Neural cell (in vitro differentiated cells): ENCODE results near the gene PDE10A.

Experiments
- EP300 ChIP-seq: fragments of 450-650 bp; conservative IDR thresholded peaks from 2 replicates; pipeline ENCODE4 v1.6.1; 2014; ENCODE audit warnings: antibody characterized with exemption, mild to moderate bottlenecking, moderate library complexity; ENCODE audit not compliant: poor library complexity, severe bottlenecking
- EZH2 ChIP-seq: fragments of 200-600, 300-800 bp; shearing (Covaris generic), sonication (generic); IDR thresholded peaks from 2 replicates; pipeline ENCODE4 v1.6.1; 2014; ENCODE audit warnings: antibody characterized with exemption, low read length, borderline replicate concordance, mild to moderate bottlenecking; ENCODE audit not compliant: insufficient read depth, poor library complexity, severe bottlenecking
- MXI1 ChIP-seq: fragments of 450-650 bp; conservative IDR thresholded peaks from 2 replicates; pipeline ENCODE4 v1.6.1; 2014; ENCODE audit warnings: antibody characterized with exemption, mild to moderate bottlenecking; ENCODE audit not compliant: poor library complexity, severe bottlenecking
- POLR2AphosphoS5 ChIP-seq: IDR thresholded peaks from 2 replicates; pipeline ENCODE4 v1.6.1; 2012
- RAD21 ChIP-seq: fragments of 450-650 bp; conservative IDR thresholded peaks from 2 replicates; pipeline ENCODE4 v1.6.1; 2014; ENCODE audit warnings: antibody characterized with exemption, mild to moderate bottlenecking, moderate library complexity
- SMC3 ChIP-seq: fragments of 450-650 bp; conservative IDR thresholded peaks from 2 replicates; pipeline ENCODE4 v1.6.1; 2014; ENCODE audit warnings: antibody characterized with exemption, mild to moderate bottlenecking, moderate library complexity; ENCODE audit not compliant: poor library complexity
- TAF1 ChIP-seq: IDR thresholded peaks from 2 replicates; pipeline ENCODE4 v1.6.1; 2012; ENCODE audit warnings: low read depth
- TF ChIP-seq, protein P1 (sequence below): fragments of 450-650 bp; IDR thresholded peaks from 2 replicates; pipeline ENCODE4 v1.5.1; 2014; ENCODE audit warnings: antibody characterized with exemption, mild to moderate bottlenecking, moderate library complexity; ENCODE audit not compliant: poor library complexity, severe bottlenecking
- TF ChIP-seq, protein P2 (sequence below): IDR thresholded peaks from 2 replicates; pipeline ENCODE4 v1.6.1; 2012; ENCODE audit warnings: borderline replicate concordance

DNA sequence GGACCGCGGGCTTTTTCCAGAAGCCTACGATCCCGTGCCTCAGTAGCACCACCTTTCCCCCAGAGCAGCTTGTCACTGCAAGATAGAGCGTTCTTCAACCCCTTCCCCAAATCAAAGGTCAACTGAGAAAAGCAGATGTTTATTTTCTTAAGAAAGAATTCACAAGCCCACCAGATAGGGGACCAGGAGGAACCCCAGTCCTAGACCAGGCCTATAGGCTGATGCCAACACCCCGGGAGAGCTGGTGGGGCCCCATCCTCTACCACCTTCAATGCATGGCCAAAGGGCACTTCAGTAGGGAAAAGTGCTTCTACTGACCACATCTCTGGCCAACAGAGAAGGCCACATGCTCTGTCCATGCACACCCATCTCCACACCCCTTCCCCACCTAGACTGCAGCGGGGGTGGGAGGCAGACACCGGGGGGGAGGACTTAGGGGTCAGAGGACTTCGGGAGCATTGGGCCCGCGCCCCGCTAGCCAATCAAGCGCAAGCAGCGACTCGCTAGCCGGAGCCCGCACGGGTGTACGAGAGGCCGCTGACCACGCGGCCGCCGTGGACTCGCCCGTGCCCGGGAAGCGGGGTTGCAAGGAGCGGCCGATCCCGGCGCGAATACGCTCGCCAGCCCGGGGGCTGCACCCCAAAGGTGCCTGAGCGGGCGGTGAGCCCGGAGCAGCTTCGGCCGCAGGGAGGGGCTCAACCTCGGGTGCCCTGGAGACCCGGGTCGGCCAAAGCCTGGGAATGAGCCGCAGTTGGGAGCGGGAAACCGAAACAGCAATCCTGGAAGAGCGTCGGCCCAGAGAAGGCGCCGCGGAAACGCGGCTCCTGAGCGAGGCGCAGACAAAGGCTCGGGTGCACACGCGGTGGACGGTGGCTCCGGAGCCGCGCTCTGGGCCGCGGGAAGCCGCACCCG, 2.8 kb downstream of the PDE10A start:
- TF ChIP-seq, protein P1, sequence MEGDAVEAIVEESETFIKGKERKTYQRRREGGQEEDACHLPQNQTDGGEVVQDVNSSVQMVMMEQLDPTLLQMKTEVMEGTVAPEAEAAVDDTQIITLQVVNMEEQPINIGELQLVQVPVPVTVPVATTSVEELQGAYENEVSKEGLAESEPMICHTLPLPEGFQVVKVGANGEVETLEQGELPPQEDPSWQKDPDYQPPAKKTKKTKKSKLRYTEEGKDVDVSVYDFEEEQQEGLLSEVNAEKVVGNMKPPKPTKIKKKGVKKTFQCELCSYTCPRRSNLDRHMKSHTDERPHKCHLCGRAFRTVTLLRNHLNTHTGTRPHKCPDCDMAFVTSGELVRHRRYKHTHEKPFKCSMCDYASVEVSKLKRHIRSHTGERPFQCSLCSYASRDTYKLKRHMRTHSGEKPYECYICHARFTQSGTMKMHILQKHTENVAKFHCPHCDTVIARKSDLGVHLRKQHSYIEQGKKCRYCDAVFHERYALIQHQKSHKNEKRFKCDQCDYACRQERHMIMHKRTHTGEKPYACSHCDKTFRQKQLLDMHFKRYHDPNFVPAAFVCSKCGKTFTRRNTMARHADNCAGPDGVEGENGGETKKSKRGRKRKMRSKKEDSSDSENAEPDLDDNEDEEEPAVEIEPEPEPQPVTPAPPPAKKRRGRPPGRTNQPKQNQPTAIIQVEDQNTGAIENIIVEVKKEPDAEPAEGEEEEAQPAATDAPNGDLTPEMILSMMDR, result no peak
- no peak for TF ChIP-seq EP300
- TF ChIP-seq, protein P2, sequence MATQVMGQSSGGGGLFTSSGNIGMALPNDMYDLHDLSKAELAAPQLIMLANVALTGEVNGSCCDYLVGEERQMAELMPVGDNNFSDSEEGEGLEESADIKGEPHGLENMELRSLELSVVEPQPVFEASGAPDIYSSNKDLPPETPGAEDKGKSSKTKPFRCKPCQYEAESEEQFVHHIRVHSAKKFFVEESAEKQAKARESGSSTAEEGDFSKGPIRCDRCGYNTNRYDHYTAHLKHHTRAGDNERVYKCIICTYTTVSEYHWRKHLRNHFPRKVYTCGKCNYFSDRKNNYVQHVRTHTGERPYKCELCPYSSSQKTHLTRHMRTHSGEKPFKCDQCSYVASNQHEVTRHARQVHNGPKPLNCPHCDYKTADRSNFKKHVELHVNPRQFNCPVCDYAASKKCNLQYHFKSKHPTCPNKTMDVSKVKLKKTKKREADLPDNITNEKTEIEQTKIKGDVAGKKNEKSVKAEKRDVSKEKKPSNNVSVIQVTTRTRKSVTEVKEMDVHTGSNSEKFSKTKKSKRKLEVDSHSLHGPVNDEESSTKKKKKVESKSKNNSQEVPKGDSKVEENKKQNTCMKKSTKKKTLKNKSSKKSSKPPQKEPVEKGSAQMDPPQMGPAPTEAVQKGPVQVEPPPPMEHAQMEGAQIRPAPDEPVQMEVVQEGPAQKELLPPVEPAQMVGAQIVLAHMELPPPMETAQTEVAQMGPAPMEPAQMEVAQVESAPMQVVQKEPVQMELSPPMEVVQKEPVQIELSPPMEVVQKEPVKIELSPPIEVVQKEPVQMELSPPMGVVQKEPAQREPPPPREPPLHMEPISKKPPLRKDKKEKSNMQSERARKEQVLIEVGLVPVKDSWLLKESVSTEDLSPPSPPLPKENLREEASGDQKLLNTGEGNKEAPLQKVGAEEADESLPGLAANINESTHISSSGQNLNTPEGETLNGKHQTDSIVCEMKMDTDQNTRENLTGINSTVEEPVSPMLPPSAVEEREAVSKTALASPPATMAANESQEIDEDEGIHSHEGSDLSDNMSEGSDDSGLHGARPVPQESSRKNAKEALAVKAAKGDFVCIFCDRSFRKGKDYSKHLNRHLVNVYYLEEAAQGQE, result no peak
- TF ChIP-seq TAF1, result no peak
- no peak for TF ChIP-seq POLR2AphosphoS5
- TF ChIP-seq SMC3, result no peak
- peak; percentile 19 for TF ChIP-seq RAD21
- no peak for TF ChIP-seq EZH2
- peak; percentile 41 for TF ChIP-seq MXI1
